Thoracic aorta (tissue), 2 donors: ENCODE data around the gene UROC1. TPM values are rescaled to one million over a fixed set of nuclear protein-coding genes. Genes with fewer than 3 reads are reported as not detected.

Source experiments
- ATAC-seq: fragments of 150-250 bp; one replicate; pipeline ENCODE4 v1.8.0; 2017; ENCODE audit warnings: low read depth; ENCODE audit not compliant: insufficient number of reproducible peaks, low FRiP score
- DNase-seq: peaks from one replicate; pipeline ENCODE4 v3.0.0-alpha.2; 2020; ENCODE audit warnings: low spot score
- H3K27ac ChIP-seq, 2 donors: fragments of 200-600 bp; sonication (generic); 1 replicate in 1 of 2; 2 replicates in 1 of 2; pipeline ENCODE4 v1.5.1; 2016; ENCODE audit warnings: mild to moderate bottlenecking in 2 of 2, moderate library complexity in 2 of 2
- H3K27me3 ChIP-seq: fragments of 200-600 bp; sonication (generic); replicated peaks from 2 replicates; pipeline ENCODE4 v1.6.0; 2016; ENCODE audit warnings: mild to moderate bottlenecking; ENCODE audit not compliant: insufficient read depth
- H3K36me3 ChIP-seq: fragments of 200-600 bp; sonication (generic); one replicate; pipeline ENCODE4 v1.5.1; 2016
- H3K4me1 ChIP-seq, 2 donors: fragments of 200-600 bp; sonication (generic); 1 replicate in 1 of 2; 2 replicates in 1 of 2; pipeline versions ENCODE4 v1.5.1 to v1.6.0; 2016; ENCODE audit warnings: low read depth in 2 of 2, mild to moderate bottlenecking in 1 of 2; ENCODE audit not compliant: control insufficient read depth in 1 of 2
- H3K4me3 ChIP-seq: fragments of 200-600 bp; sonication (generic); 2 replicates; pipeline ENCODE4 v1.5.1; 2016; ENCODE audit warnings: mild to moderate bottlenecking
- H3K9me3 ChIP-seq: fragments of 200-600 bp; sonication (generic); 2 replicates; pipeline ENCODE4 v1.5.1; 2016
- CTCF ChIP-seq: fragments of 200-600 bp; sonication (generic); IDR thresholded peaks from one replicate; pipeline ENCODE4 v1.5.1; 2019; ENCODE audit warnings: antibody characterized with exemption
- total RNA-seq, 2 donors: library from RNA; depleted of rRNA; stranded (reverse); fragments of >200 nt; gene quantifications; one replicate each; pipeline versions ENCODE4 v1.1.0 to v1.2.3, GENCODE V29; 2016

The UROC1 gene
- total RNA-seq, 2 donors from 2014 or later = not detected

- no peak overlapping the region for H3K27ac ChIP-seq
- no peaks in the 10 kb centered on the region for H3K9me3 ChIP-seq
- H3K27me3 ChIP-seq = no peaks in the 10 kb centered on the region
- DNase-seq (no peak), ATAC-seq (no peak)
- H3K4me3 ChIP-seq = no peak overlapping the region
- TF ChIP-seq CTCF = no peak
- H3K36me3 ChIP-seq = peaks cover 62% of the 10 kb centered on the region
- peaks cover 28 to 33% of the 10 kb centered on the region in 2 donors for H3K4me1 ChIP-seq
Measured at GRCh38 chr3:126469479-126469878, 48.1 kb downstream of the UROC1 start.

GRCh38 chr3:126468028-126468891, 49.3 kb downstream of the UROC1 start:
- peaks cover 69% of the 10 kb centered on the region for H3K36me3 ChIP-seq
- H3K4me1 ChIP-seq = peaks cover 15 to 21% of the 10 kb centered on the region in 2 donors
- no peak for ATAC-seq
- H3K27ac ChIP-seq = no peak overlapping the region
- no peaks in the 10 kb centered on the region for H3K27me3 ChIP-seq
- H3K4me3 ChIP-seq = no peak overlapping the region
- no peak for DNase-seq
- no peaks in the 10 kb centered on the region for H3K9me3 ChIP-seq
- no peak for TF ChIP-seq CTCF

- Histone ChIP-seq H3K27me3 (no peaks in the 10 kb centered on the region), H3K36me3 (peaks cover 73% of the 10 kb centered on the region), H3K4me3 (no peak overlapping the region), H3K9me3 (no peaks in the 10 kb centered on the region), H3K27ac (no peak overlapping the region), H3K4me1 (peaks cover 9 to 14% of the 10 kb centered on the region in 2 donors)
- no peak for TF ChIP-seq CTCF
- no peak for DNase-seq
- ATAC-seq = no peak
Measured at GRCh38 chr3:126467611-126467955, 50.0 kb downstream of the UROC1 start.

GRCh38 chr3:126466886-126467610, 50.5 kb downstream of the UROC1 start:
- DNase-seq (no peak), ATAC-seq (no peak)
- no peak overlapping the region for H3K4me3 ChIP-seq
- H3K27ac ChIP-seq = no peak overlapping the region
- H3K36me3 ChIP-seq = peaks cover 79% of the 10 kb centered on the region
- peaks cover 4 to 10% of the 10 kb centered on the region in 2 donors for H3K4me1 ChIP-seq
- no peak for TF ChIP-seq CTCF
- H3K27me3 ChIP-seq = no peaks in the 10 kb centered on the region
- no peaks in the 10 kb centered on the region for H3K9me3 ChIP-seq

GRCh38 chr3:126465928-126466544, 51.5 kb downstream of the UROC1 start:
- Histone ChIP-seq H3K9me3 (no peaks in the 10 kb centered on the region), H3K4me1 (peaks cover 0 to under 1% of the 10 kb centered on the region in 2 donors), H3K4me3 (no peak overlapping the region), H3K27ac (no peak overlapping the region), H3K36me3 (peaks cover 88% of the 10 kb centered on the region), H3K27me3 (no peaks in the 10 kb centered on the region)
- ATAC-seq (no peak), DNase-seq (no peak)
- TF ChIP-seq CTCF = no peak
